Measurements from ENCODE around the gene PLS1.
"Not testable (repeated sequence)": the region's sequence is repeated elsewhere in the genome, so short reads cannot be mapped to it uniquely, and the experiment has no call there.

Gene PLS1

GRCh38 chr3:142595951-142596725 is at the start of gene PLS1:
TSS of gene PLS1 (plus strand) at chr3:142596393. CDS start at chr3:142664238, 67,845 bp downstream.
- Histone ChIP-seq H3K36me3 (ENCODE audit: control insufficient read depth in 1 of 2, insufficient read depth in 2 of 2, low read length in 2 of 2) (no peaks in the 10 kb centered on the region), H3K27me3 (ENCODE audit: control insufficient read depth in 1 of 2, insufficient read depth in 2 of 2, low read length in 2 of 2) (no peaks in the 10 kb centered on the region), H3K9me3 (ENCODE audit: control insufficient read depth in 1 of 2, low read length in 2 of 2) (no peaks in the 10 kb centered on the region), H3K4me1 (ENCODE audit: control insufficient read depth in 1 of 2, insufficient read depth in 2 of 2, low read length in 2 of 2) (peaks cover 9 to 15% of the 10 kb centered on the region in 2 donors), H3K9ac (ENCODE audit: low read depth in 1 of 2, low read length in 2 of 2) (peak within 1 kb of the TSS; percentile 68 to 86), H3K4me3 (ENCODE audit: low read depth in 1 of 2, low read length in 2 of 2) (peak within 1 kb of the TSS; percentile 82 to 93), H3K27ac (ENCODE audit: low read depth, low read length) (peak within 1 kb of the TSS; percentile 67)

GRCh38 chr3:142549986-142550385 is 46.2 kb upstream of the PLS1 start:
- Histone ChIP-seq H3K9me3 (ENCODE audit: control insufficient read depth in 1 of 2, low read length in 2 of 2) (no peaks in the 10 kb centered on the region), H3K9ac (ENCODE audit: low read depth in 1 of 2, low read length in 2 of 2) (no peak overlapping the region), H3K36me3 (ENCODE audit: control insufficient read depth in 1 of 2, insufficient read depth in 2 of 2, low read length in 2 of 2) (peaks cover 5 to 45% of the 10 kb centered on the region in 2 donors), H3K27me3 (ENCODE audit: control insufficient read depth in 1 of 2, insufficient read depth in 2 of 2, low read length in 2 of 2) (no peaks in the 10 kb centered on the region), H3K27ac (ENCODE audit: low read depth, low read length) (no peak overlapping the region), H3K4me3 (ENCODE audit: low read depth in 1 of 2, low read length in 2 of 2) (no peak overlapping the region), H3K4me1 (ENCODE audit: control insufficient read depth in 1 of 2, insufficient read depth in 2 of 2, low read length in 2 of 2) (peaks cover 0 to 4% of the 10 kb centered on the region in 2 donors)

GRCh38 chr3:142552579-142552978 is 43.6 kb upstream of the PLS1 start:
- not testable (repeated sequence) for H3K9me3 ChIP-seq (ENCODE audit: control insufficient read depth in 1 of 2, low read length in 2 of 2); H3K27ac ChIP-seq (ENCODE audit: low read depth, low read length); H3K4me3 ChIP-seq (ENCODE audit: low read depth in 1 of 2, low read length in 2 of 2); H3K27me3 ChIP-seq (ENCODE audit: control insufficient read depth in 1 of 2, insufficient read depth in 2 of 2, low read length in 2 of 2); H3K4me1 ChIP-seq (ENCODE audit: control insufficient read depth in 1 of 2, insufficient read depth in 2 of 2, low read length in 2 of 2); H3K9ac ChIP-seq (ENCODE audit: low read depth in 1 of 2, low read length in 2 of 2)
- H3K36me3 ChIP-seq (ENCODE audit: control insufficient read depth in 1 of 2, insufficient read depth in 2 of 2, low read length in 2 of 2) = peaks cover 5 to 57% of the 10 kb centered on the region in 2 donors

- H3K27ac ChIP-seq (ENCODE audit: low read depth, low read length) = no peak overlapping the region
- no peak overlapping the region for H3K4me3 ChIP-seq (ENCODE audit: low read depth in 1 of 2, low read length in 2 of 2)
- H3K9me3 ChIP-seq (ENCODE audit: control insufficient read depth in 1 of 2, low read length in 2 of 2) = no peaks in the 10 kb centered on the region
- H3K36me3 ChIP-seq (ENCODE audit: control insufficient read depth in 1 of 2, insufficient read depth in 2 of 2, low read length in 2 of 2) = peaks cover 5 to 57% of the 10 kb centered on the region in 2 donors
- no peaks in the 10 kb centered on the region for H3K27me3 ChIP-seq (ENCODE audit: control insufficient read depth in 1 of 2, insufficient read depth in 2 of 2, low read length in 2 of 2)
- H3K9ac ChIP-seq (ENCODE audit: low read depth in 1 of 2, low read length in 2 of 2) = no peak overlapping the region
- H3K4me1 ChIP-seq (ENCODE audit: control insufficient read depth in 1 of 2, insufficient read depth in 2 of 2, low read length in 2 of 2) = no peaks in the 10 kb centered on the region
Measured at GRCh38 chr3:142553741-142554140, 42.5 kb upstream of the PLS1 start.

GRCh38 chr3:142560118-142560517 is 36.1 kb upstream of the PLS1 start:
- Histone ChIP-seq H3K36me3 (ENCODE audit: control insufficient read depth in 1 of 2, insufficient read depth in 2 of 2, low read length in 2 of 2) (peaks cover 0 to 51% of the 10 kb centered on the region in 2 donors), H3K9me3 (ENCODE audit: control insufficient read depth in 1 of 2, low read length in 2 of 2) (no peaks in the 10 kb centered on the region), H3K27me3 (ENCODE audit: control insufficient read depth in 1 of 2, insufficient read depth in 2 of 2, low read length in 2 of 2) (no peaks in the 10 kb centered on the region), H3K4me1 (ENCODE audit: control insufficient read depth in 1 of 2, insufficient read depth in 2 of 2, low read length in 2 of 2) (no peaks in the 10 kb centered on the region), H3K9ac (ENCODE audit: low read depth in 1 of 2, low read length in 2 of 2) (no peak overlapping the region), H3K4me3 (ENCODE audit: low read depth in 1 of 2, low read length in 2 of 2) (no peak overlapping the region), H3K27ac (ENCODE audit: low read depth, low read length) (no peak overlapping the region)

GRCh38 chr3:142563496-142563997 is 32.6 kb upstream of the PLS1 start:
- H3K27ac ChIP-seq (ENCODE audit: low read depth, low read length) = no peak overlapping the region
- H3K4me1 ChIP-seq (ENCODE audit: control insufficient read depth in 1 of 2, insufficient read depth in 2 of 2, low read length in 2 of 2) = no peaks in the 10 kb centered on the region
- no peak overlapping the region for H3K9ac ChIP-seq (ENCODE audit: low read depth in 1 of 2, low read length in 2 of 2)
- peaks cover 0 to 39% of the 10 kb centered on the region in 2 donors for H3K36me3 ChIP-seq (ENCODE audit: control insufficient read depth in 1 of 2, insufficient read depth in 2 of 2, low read length in 2 of 2)
- no peaks in the 10 kb centered on the region for H3K9me3 ChIP-seq (ENCODE audit: control insufficient read depth in 1 of 2, low read length in 2 of 2)
- H3K27me3 ChIP-seq (ENCODE audit: control insufficient read depth in 1 of 2, insufficient read depth in 2 of 2, low read length in 2 of 2) = no peaks in the 10 kb centered on the region
- H3K4me3 ChIP-seq (ENCODE audit: low read depth in 1 of 2, low read length in 2 of 2) = no peak overlapping the region

- no peak overlapping the region for H3K27ac ChIP-seq (ENCODE audit: low read depth, low read length)
- no peaks in the 10 kb centered on the region for H3K9me3 ChIP-seq (ENCODE audit: control insufficient read depth in 1 of 2, low read length in 2 of 2)
- H3K4me3 ChIP-seq (ENCODE audit: low read depth in 1 of 2, low read length in 2 of 2) = no peak overlapping the region
- H3K36me3 ChIP-seq (ENCODE audit: control insufficient read depth in 1 of 2, insufficient read depth in 2 of 2, low read length in 2 of 2) = peaks cover 0 to 30% of the 10 kb centered on the region in 2 donors
- H3K4me1 ChIP-seq (ENCODE audit: control insufficient read depth in 1 of 2, insufficient read depth in 2 of 2, low read length in 2 of 2) = no peaks in the 10 kb centered on the region
- no peak overlapping the region for H3K9ac ChIP-seq (ENCODE audit: low read depth in 1 of 2, low read length in 2 of 2)
- H3K27me3 ChIP-seq (ENCODE audit: control insufficient read depth in 1 of 2, insufficient read depth in 2 of 2, low read length in 2 of 2) = no peaks in the 10 kb centered on the region
Measured at GRCh38 chr3:142566096-142566495, 30.1 kb upstream of the PLS1 start.

- Histone ChIP-seq H3K36me3 (ENCODE audit: control insufficient read depth in 1 of 2, insufficient read depth in 2 of 2, low read length in 2 of 2) (peaks cover 0 to 12% of the 10 kb centered on the region in 2 donors), H3K4me3 (ENCODE audit: low read depth in 1 of 2, low read length in 2 of 2) (no peak overlapping the region), H3K27me3 (ENCODE audit: control insufficient read depth in 1 of 2, insufficient read depth in 2 of 2, low read length in 2 of 2) (no peaks in the 10 kb centered on the region), H3K27ac (ENCODE audit: low read depth, low read length) (no peak overlapping the region), H3K4me1 (ENCODE audit: control insufficient read depth in 1 of 2, insufficient read depth in 2 of 2, low read length in 2 of 2) (no peaks in the 10 kb centered on the region), H3K9ac (ENCODE audit: low read depth in 1 of 2, low read length in 2 of 2) (no peak overlapping the region), H3K9me3 (ENCODE audit: control insufficient read depth in 1 of 2, low read length in 2 of 2) (no peaks in the 10 kb centered on the region)
Measured at GRCh38 chr3:142568393-142569017, 27.7 kb upstream of the PLS1 start.

- not testable (repeated sequence) for H3K9ac ChIP-seq (ENCODE audit: low read depth in 1 of 2, low read length in 2 of 2); H3K4me3 ChIP-seq (ENCODE audit: low read depth in 1 of 2, low read length in 2 of 2); H3K36me3 ChIP-seq (ENCODE audit: control insufficient read depth in 1 of 2, insufficient read depth in 2 of 2, low read length in 2 of 2); H3K9me3 ChIP-seq (ENCODE audit: control insufficient read depth in 1 of 2, low read length in 2 of 2); H3K27ac ChIP-seq (ENCODE audit: low read depth, low read length); H3K27me3 ChIP-seq (ENCODE audit: control insufficient read depth in 1 of 2, insufficient read depth in 2 of 2, low read length in 2 of 2); H3K4me1 ChIP-seq (ENCODE audit: control insufficient read depth in 1 of 2, insufficient read depth in 2 of 2, low read length in 2 of 2)
Measured at GRCh38 chr3:142569422-142569821, 26.8 kb upstream of the PLS1 start.

GRCh38 chr3:142574223-142574622 is 22.0 kb upstream of the PLS1 start:
- H3K27me3 ChIP-seq (ENCODE audit: control insufficient read depth in 1 of 2, insufficient read depth in 2 of 2, low read length in 2 of 2); H3K4me3 ChIP-seq (ENCODE audit: low read depth in 1 of 2, low read length in 2 of 2); H3K9ac ChIP-seq (ENCODE audit: low read depth in 1 of 2, low read length in 2 of 2); H3K27ac ChIP-seq (ENCODE audit: low read depth, low read length); H3K9me3 ChIP-seq (ENCODE audit: control insufficient read depth in 1 of 2, low read length in 2 of 2); H3K36me3 ChIP-seq (ENCODE audit: control insufficient read depth in 1 of 2, insufficient read depth in 2 of 2, low read length in 2 of 2): not testable (repeated sequence)
- peaks cover 24 to 25% of the 10 kb centered on the region in 2 donors for H3K4me1 ChIP-seq (ENCODE audit: control insufficient read depth in 1 of 2, insufficient read depth in 2 of 2, low read length in 2 of 2)

Measured in duodenal mucosa (tissue), 2 donors.